ENCODE data around the gene CASP7. TPM values are rescaled to one million over a fixed set of nuclear protein-coding genes. Genes with fewer than 3 reads are reported as not detected.

CASP7 gene
- total RNA-seq, 2 donors from 2014 or later = 76.9 to 139 TPM

DNA sequence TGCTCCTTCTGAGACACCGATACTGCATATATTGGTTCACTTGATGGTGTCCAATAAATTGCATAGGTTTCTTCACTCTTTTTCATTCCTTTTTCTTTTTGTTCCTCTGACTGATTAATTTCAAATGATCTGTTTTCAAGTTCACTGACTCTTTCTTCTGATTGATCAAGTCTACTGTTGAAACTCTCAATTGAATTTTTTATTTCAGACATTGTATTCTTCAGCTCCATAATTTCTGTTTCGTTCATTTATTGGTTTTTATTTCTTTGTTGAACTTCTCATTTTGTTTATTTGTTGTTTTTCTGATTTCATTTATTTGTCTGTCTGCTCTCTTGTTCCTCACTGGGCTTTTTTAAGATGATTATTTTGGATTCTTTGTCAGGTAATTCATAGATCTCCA is 13.6 kb downstream of the CASP7 start:
- no peak overlapping the region for H3K9ac ChIP-seq (ENCODE audit: low read depth in 2 of 2, low read length in 2 of 2)
- no peaks in the 10 kb centered on the region for H3K27me3 ChIP-seq
- no peaks in the 10 kb centered on the region for H3K4me1 ChIP-seq
- H3K36me3 ChIP-seq = peaks cover 16% of the 10 kb centered on the region
- TF ChIP-seq, protein P1, sequence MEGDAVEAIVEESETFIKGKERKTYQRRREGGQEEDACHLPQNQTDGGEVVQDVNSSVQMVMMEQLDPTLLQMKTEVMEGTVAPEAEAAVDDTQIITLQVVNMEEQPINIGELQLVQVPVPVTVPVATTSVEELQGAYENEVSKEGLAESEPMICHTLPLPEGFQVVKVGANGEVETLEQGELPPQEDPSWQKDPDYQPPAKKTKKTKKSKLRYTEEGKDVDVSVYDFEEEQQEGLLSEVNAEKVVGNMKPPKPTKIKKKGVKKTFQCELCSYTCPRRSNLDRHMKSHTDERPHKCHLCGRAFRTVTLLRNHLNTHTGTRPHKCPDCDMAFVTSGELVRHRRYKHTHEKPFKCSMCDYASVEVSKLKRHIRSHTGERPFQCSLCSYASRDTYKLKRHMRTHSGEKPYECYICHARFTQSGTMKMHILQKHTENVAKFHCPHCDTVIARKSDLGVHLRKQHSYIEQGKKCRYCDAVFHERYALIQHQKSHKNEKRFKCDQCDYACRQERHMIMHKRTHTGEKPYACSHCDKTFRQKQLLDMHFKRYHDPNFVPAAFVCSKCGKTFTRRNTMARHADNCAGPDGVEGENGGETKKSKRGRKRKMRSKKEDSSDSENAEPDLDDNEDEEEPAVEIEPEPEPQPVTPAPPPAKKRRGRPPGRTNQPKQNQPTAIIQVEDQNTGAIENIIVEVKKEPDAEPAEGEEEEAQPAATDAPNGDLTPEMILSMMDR (IDR thresholded peaks at IDR 0.05) = no peak
- no peaks in the 10 kb centered on the region for H3K9me3 ChIP-seq
- H3K4me3 ChIP-seq = no peak overlapping the region
- no peak for DNase-seq
- intact Hi-C loops (cut with DNase I) = no loop called here
- no peak overlapping the region for H3K27ac ChIP-seq

DNA sequence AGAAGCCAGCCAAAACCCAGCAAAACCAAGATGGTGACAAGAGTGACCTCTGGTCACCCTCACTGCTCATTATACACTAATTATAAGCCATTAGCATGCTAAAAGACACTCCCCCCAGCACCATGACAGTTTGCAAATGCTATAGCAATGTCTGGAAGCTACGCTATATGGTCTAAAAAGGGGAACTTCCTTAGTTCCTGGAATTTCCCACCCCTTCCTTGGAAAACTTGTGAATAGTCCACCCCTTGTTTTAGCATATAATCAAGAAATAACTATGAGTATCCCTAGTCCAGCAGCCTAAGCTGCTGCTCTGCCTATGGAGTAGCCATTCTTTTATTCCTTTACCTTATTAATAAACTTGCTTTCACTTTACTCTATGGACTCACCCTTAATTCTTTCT is 16.0 kb downstream of the CASP7 start:
- intact Hi-C loops (cut with DNase I) = no loop called here
- Histone ChIP-seq H3K9me3 (no peaks in the 10 kb centered on the region), H3K4me3 (no peak overlapping the region), H3K27ac (no peak overlapping the region), H3K4me1 (no peaks in the 10 kb centered on the region), H3K9ac (ENCODE audit: low read depth in 2 of 2, low read length in 2 of 2) (no peak overlapping the region), H3K36me3 (peaks cover 20% of the 10 kb centered on the region), H3K27me3 (no peaks in the 10 kb centered on the region)
- TF ChIP-seq, protein P1 (IDR thresholded peaks at IDR 0.05) = no peak
- no peak for DNase-seq

DNA sequence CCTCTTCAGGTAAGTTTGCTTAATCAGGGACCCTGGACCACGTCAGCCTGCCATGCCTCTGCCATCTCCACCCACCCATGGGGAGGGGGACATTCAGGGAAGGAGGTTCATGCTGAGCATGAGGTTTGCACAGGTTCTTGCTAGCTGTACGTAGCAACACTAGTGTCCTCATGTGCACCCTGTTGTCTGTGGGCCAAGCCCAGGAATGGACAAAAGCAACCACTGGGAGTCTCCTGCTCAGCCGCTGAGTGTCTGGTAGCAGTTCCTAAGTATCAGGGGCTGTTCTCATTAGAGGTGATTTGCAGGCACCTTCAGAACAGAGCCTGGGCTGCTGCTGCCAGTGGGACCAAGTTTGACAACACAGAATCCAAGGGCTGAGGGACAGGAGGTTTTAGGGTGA is 17.9 kb downstream of the CASP7 start:
- Histone ChIP-seq H3K27me3 (no peaks in the 10 kb centered on the region), H3K9ac (ENCODE audit: low read depth in 2 of 2, low read length in 2 of 2) (no peak overlapping the region), H3K4me3 (no peak overlapping the region), H3K9me3 (no peaks in the 10 kb centered on the region), H3K36me3 (peaks cover 13% of the 10 kb centered on the region), H3K27ac (no peak overlapping the region), H3K4me1 (no peaks in the 10 kb centered on the region)
- intact Hi-C loops (cut with DNase I) = no loop called here
- TF ChIP-seq, protein P1 (IDR thresholded peaks at IDR 0.05) = no peak
- DNase-seq = no peak

DNA sequence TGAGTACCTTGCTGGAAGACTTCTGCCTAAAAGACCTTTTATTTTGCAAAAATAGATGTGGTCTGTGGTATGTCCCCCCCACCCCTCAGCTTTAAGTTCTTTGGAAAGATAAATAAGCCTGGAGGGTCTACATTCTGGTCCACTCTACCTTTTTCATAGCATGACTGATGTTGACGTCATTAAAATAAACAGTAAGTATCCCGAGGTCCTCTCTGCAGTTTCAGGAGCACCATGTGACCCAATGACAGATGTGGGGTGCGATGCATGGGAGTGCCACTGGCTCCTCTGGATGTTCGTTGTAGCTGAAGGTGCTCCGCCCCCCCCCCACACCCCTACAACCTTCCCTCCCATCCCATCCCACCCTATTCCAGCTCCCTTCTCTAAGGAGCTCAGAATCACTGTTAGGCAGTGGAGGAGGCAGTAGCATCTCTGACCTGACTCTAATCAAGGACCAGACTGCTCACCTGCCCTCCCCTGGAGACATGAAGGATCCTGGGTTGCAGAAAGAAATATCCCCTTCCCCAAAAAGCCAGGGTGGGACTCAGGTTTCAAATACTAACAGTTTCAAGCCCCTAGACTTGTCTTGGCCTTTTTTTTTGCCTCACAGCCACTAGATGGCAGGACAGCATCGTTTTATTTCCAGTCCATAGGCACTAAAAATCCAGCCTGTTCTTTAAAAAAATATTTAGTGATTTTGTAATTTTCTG is 25.1 kb downstream of the CASP7 start:
- H3K36me3 ChIP-seq = no peaks in the 10 kb centered on the region
- TF ChIP-seq, protein P1 (IDR thresholded peaks at IDR 0.05) = peak; percentile 41
- no peaks in the 10 kb centered on the region for H3K9me3 ChIP-seq
- no peak overlapping the region for H3K4me3 ChIP-seq
- H3K4me1 ChIP-seq = no peaks in the 10 kb centered on the region
- no peak overlapping the region for H3K9ac ChIP-seq (ENCODE audit: low read depth in 2 of 2, low read length in 2 of 2)
- DNase-seq = peak; percentile 29
- intact Hi-C loops (cut with DNase I) = loop anchor here (2.0 to 10.0 kb wide), 3 partner anchors 90 to 398 kb away; partner anchors contain the start of genes DCLRE1A and NHLRC2
- no peaks in the 10 kb centered on the region for H3K27me3 ChIP-seq
- no peak overlapping the region for H3K27ac ChIP-seq

DNA sequence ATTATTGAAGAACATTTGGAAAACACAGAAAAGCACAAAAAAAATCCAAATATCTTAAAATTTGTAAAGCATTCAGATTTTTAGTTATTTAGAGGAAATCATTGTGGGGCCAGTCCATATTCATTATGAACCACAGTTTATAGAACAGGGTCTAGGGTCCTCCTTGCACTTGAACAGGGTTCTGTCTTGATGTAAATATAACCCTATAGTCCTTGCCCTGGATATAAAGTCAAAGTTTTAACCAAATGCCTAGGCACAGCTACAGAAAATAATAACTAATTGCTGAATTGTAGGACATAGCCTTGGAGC is 25.6 kb downstream of the CASP7 start:
- H3K36me3 ChIP-seq = no peaks in the 10 kb centered on the region

More for the DNA sequence above, 25.6 kb downstream of the CASP7 start:
- intact Hi-C loops (cut with DNase I) = loop anchor here (2.0 to 10.0 kb wide), 3 partner anchors 90 to 398 kb away; partner anchors contain the start of genes DCLRE1A and NHLRC2
- no peaks in the 10 kb centered on the region for H3K27me3 ChIP-seq
- no peak overlapping the region for H3K4me3 ChIP-seq
- no peaks in the 10 kb centered on the region for H3K4me1 ChIP-seq
- H3K9me3 ChIP-seq = no peaks in the 10 kb centered on the region
- no peak for DNase-seq
- H3K9ac ChIP-seq (ENCODE audit: low read depth in 2 of 2, low read length in 2 of 2) = no peak overlapping the region
- H3K27ac ChIP-seq = no peak overlapping the region
- TF ChIP-seq, protein P1 (IDR thresholded peaks at IDR 0.05) = no peak

Measured in colonic mucosa (tissue), 4 donors.